ENCODE data around the gene SLC2A13.
"Not testable (repeated sequence)": the region's sequence is repeated elsewhere in the genome, so short reads cannot be mapped to it uniquely, and the experiment has no call there.

SLC2A13 gene

DNA sequence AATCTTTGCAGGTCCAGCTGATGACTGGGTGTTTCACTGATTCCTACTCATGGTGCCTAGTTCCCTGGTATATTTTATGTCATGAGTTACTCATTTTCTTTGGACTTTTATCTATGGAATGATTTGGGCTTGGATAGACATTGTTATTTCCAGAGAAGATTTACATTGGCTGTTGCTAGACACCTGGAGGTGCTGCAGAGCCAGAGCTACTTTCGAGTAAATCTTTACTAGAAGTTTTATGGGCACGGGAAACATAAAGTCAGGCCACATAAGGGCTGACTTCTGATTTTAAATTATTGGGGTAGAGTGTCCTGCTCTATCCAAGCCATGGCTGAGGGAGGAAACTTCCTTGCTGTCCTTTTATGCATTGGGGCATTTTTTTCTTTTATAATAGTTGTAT, 310.4 kb downstream of the SLC2A13 start:
- DNase-seq = no peak

DNA sequence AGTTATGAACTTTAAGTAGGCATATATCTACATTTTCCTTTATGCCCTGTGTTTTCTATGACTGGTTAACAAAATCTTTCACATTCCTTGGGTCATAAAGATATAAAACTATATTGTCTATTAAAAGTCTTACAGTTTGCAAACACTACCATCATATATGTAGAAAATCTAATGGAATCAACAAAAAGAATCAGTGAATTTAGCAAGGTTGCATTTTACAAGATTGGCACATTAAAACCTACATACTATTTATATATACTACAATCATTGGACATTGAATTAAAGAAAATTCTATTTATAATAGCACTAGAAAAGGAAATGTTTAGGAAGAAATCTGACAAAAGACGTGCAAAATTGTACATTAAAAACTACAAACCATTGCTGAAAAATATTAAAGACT, 312.9 kb downstream of the SLC2A13 start:
- DNase-seq = no peak

DNA sequence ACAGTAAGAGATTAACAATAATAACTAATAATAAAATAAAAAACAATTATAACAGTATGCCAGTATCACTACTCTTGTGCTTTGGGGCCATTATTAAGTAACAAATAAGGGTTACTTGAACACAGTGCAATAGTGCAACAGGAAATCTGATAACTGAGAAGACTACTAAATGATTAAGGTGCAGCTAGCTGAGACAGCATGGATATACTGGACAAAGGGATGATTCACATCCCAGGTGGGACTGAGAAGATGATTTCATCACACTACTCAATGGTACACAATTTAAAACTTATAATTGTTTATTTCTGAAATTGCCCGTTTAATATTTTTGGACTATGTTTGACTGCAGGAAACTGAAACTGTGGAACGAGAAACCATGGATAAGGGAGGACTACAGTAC, 317.6 kb downstream of the SLC2A13 start:
- DNase-seq = no peak

DNA sequence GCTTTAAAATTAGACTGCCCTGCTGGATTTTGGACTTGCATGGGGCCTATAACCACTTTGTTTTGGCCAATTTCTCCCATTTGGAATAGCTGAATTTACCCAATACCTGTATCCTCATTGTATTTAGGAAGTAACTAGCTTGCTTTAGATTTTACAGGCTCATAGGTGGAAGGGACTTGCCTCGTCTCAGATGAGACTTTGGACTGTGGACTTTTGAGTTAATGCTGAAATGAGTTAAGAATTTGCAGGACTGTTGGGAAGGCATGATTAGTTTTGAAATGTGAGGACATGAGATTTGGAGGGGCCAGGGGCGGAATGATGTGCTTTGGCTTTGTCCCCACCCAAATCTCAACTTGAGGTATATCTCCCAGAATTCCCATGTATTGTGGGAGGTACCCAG, 320.1 kb downstream of the SLC2A13 start:
- not testable (repeated sequence) for DNase-seq

DNA sequence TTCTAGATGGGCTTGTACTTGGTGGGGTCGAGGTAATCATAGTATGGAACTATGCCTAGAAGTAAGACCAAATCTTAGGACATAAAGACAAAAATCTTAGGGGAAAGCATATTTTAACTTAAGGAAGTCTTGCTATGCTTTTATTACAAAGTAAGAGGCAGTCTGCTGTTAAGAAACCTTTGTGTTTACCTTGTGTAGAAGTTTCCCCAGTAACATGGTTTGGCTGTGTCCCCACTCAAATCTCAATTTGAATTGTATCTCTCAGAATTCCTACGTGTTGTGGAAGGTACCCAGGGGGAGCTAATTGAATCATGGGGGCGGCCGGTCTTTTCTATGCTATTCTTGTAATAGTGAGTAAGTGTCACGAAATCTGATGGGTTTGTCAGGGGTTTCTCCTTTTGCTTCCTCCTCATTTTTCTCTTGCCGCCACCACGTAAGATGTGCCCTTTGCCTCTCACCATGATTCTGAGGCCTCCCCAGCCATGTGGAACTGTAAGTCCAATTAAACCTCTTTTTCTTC, 323.8 kb downstream of the SLC2A13 start:
- DNase-seq = no peak

DNA sequence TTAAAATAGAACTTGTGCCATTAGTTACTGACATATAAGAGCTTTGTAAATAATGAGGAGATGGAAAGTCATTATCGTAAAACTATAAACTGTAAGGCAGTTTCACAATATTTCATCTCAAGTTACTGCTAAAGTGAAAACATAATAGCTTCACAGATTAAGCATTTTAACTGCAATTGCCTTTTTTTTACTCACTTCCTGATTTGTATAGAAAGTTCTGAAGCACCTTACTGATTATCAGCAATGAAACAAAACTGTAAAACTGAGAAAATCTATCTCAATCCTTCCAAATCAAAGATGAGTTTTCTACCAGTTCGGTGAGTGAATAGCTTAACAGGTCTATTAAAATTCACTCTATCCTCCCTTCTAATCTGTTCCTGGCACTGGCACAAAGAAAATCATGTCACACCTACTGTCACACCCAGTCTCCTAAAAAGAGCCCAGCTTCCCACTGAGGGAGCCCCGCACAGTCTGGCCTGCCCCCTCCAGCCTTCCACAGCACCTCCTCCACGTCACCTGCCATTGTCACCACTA, 324.9 kb downstream of the SLC2A13 start:
- no peak for DNase-seq

DNA sequence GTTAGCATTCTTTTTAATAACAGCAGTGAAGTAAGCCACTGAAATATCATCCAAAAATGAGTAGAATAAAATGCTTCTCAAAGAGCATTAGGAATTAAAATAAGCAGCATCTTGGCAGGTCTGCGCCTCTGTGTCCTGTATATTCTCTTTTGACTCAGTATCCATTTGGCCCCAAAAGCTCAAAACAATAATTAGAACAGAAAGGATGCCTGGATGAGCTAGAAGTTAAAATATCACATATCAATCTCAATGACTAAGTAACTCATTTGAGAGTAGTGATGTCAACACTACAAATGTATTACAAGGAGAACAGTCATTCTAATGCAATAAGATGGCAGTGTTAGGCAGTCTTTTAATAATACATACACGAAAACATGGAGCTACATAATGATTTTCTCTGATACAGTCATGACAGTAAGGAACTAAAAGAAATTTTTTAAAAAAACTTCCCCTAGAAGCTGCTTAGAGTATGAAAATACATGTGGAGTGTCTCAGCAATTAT, 325.4 kb downstream of the SLC2A13 start:
- no peak for DNase-seq

DNA sequence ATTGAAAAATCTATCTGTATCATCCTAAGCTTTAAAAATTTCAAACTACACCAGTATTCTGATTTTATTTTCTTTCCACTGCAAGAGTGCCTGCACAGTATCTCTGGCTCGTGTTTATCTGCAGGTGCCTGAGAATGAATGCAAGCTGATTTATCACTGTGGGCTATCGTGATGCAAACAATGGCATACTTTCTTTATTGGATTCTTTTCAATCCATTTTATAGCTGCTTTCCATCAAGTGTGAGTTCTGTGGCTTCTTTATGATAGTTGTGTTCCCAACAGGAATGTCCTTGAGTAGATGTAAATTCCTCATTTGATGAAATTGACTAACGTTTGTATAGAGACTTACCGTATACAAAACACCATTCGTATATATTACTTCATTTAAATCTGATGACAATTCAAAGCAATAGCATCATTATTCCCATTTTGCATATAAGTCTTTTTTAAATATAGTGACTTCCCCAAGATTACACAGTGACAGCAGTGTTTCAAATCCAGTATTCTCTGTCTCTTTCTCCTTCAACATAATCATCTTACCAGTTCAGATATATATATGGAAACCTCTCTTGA, 326.0 kb downstream of the SLC2A13 start:
- DNase-seq = no peak

DNA sequence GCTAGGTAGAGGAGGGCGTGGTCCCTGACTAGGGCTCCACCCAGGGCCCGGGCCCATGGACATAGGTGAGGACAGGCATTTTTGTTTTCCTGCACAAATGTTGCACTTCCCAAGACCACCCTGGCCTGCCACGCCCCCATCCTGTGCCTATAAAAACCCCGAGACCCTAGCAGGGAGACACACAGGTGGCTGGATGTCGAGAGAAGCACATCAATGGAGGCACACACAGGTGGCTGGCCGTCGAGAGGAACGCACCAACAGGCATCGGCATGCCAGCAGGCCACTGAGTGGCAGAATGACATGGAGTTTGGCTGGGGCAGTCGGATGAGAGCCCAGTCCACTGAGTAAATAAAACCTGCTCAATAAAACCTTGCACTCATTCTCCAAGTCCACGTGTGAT, 328.4 kb downstream of the SLC2A13 start:
- no peak for DNase-seq

DNA sequence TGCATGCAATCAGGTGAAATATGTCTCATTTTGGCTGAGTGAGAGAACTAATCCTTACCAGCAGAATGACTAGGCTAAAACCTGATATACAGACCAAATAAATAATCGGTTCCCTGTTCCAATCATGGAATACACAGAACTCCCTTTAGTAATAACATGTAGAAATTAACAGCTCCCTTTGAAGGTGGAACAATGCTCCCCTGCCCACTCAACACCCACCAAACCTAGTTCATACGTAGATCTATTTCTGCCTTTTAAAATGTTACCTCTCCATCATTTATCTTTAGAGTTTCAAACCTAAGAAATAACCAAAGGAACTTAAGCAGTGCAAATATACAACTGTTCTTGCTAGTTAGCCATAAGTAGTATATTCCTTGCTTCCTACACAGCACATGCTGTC, 332.6 kb downstream of the SLC2A13 start:
- DNase-seq = no peak

DNA sequence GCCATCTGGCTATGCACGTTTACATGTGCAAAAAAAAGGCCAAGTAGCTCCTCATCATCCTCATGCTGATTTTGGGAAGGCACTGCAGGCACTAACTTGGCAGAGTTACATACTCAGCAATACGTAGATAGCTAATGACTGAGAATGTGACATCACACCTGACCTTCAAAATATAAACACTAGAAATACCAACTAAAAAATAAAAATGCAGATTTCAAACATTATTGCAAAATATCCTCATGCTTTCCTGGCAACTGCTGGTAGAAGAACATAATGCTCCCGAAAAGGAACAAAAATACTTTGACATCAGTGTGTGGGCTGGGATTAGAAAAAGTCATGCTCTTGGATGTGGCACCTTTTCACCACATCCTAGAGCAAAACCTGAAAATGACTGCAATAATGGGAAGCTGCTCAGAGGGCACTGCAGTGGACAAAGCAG, 333.0 kb downstream of the SLC2A13 start:
- DNase-seq = no peak

DNA sequence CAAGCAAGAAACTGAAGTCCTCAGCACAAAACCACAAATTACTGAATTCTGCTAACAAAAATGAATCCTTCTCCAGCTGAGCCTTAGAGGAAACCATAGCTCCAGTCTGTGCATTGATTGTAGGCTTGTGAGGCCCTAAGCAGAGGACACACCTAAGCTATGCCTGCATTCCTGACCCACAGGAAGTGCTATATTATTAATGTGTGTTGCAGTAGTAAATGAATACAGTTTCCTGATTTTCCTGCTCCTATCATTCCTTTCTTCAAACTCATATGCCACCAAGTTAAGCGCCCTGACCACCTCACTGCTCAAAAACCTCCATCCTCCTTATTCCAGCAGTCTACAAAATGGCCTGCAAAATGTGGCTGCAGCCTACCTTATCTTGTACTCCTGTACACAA, 334.4 kb downstream of the SLC2A13 start:
- DNase-seq = no peak

DNA sequence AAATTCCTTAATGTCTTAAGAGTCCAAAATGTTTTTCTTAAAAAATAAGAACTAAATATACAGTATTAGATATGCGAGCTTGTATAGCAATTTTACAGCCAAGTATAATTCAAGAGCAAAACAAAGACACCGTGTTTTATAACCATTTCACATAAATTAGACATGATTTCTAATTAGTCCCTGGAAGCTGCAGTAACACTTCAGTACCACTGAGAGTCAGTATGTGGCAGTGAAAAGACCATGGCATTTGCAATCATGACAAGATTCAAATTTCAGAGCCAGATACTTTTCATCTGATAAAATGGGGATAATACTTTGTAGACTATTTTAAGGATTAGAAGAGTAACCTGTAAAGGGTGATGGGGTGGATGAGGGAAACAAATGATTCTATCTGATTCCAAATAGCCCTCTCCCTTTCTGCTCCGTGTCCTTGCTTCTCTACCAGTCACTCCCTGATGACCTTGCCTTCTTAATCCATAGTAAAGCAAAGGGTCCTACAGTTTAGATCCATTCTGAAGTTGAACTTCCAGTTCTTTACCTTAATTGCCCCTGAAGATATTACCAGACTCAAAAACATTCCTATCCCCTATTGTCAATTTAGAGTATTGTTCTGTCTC, 340.8 kb downstream of the SLC2A13 start:
- DNase-seq = peak; percentile 67

DNA sequence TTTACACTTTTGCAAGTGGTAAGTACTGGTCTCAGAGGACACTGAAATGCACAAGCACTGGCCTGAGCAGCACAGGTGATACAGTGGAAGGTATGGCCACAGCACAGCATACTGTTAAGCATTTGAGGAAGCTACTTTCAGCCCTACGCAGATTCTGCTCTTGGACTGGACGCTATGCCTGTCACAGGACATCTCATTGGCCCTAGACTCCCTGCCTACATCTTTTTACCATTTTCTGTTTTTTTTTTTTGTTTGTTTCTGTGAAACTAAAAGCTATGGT, 342.1 kb downstream of the SLC2A13 start:
- DNase-seq = no peak

DNA sequence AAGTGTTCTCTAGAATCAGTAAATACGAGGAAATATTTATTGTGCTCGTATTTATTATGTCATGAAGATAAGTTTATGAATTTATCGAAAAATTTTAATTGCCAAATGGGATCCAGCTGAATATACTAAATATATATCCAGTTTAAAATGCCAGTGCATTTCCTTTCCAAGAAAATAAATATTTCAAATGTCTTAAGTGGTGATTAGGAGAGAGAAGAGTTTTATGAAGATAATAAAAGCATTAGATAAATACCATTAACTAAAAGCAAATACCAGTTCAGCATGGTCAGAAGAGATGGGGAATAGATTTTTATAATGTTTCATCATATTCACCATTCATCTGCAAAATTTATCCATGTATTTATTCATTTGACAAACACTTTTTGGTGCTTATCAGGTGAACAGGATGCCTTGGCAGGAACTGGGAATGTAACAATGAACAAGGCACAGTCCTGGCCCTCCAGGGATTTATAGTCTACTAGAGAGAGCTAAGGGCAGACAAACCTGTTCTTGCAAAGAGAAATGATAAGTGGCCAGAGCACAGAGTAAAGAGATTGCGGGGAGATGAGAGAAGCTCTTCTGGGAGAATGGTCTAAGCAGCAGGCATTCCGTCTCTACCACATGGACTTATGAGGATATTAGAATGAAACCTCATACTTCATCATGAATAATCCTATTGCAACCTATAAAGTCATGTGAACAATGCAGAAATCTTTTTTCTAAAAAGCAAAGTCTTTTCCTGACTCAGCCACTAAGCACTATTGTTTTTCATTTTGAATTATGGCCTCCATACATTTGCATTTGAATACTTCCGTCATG, 342.6 kb downstream of the SLC2A13 start:
- no peak for DNase-seq

DNA sequence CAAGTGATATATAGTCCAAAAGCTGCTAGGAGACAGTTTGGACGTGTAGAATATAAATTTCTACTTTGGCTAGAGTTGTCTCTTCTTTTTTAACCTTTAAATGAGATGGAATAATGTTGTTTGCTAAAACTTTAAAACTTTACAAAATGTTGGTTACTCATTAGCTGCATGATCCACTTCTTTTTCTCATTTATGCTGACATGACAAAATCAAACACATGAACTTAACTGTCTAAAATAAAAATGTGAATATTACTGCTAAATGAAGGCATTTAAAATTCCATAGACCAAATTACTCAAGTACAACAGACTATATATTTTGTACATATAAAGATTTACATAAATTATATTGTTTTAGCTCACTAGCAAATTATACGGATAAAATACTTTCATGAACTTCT, 350.4 kb downstream of the SLC2A13 start:
- DNase-seq = no peak

DNA sequence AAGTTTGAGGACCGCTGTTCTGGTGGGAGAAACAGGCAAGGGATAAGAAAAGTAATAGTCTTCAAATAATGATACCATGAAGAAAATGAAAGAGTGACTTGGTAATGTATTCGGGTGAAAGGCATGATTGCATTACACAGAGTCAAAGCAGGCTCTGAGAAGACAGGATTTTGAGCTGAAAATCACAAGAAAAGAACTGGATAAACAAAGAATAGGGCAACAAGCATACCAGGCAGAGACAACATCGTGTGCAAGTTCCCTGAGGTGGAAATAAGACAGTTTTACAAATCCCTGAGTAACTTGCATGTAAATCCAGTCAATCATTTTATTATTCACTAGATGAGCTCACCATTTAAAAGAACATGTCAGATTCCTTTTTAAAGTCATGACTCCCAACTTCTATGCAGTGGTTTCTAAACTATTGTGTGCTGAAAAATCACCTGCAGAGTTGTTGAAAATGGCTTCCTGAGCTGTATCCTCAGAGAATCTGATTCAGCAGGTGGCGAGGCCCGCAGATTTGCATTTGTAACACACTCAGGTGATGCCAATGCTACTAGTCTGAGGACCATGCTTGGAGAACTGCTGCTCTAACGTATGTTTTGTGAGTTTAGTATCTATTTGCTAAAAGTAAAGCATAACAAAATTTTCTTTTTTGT, 353.3 kb downstream of the SLC2A13 start:
- DNase-seq = no peak

DNA sequence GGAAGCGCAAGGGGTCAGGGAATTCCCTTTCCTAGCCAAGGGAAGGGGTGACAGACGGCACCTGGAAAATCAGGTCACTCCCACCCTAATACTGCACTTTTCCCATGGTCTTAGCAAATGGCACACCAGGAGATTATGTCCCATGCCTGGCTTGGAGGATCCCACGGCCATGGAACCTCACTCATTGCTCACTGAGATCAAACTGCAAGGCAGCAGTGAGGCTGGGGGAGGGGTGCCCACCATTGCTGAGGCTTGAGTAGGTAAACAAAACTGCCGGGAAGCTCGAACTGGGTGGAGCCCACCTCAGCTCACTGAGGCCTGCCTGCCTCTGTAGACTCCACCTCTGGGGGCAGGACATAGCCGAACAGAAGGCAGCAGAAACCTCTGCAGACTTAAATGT, 359.7 kb downstream of the SLC2A13 start:
- not testable (repeated sequence) for DNase-seq

DNA sequence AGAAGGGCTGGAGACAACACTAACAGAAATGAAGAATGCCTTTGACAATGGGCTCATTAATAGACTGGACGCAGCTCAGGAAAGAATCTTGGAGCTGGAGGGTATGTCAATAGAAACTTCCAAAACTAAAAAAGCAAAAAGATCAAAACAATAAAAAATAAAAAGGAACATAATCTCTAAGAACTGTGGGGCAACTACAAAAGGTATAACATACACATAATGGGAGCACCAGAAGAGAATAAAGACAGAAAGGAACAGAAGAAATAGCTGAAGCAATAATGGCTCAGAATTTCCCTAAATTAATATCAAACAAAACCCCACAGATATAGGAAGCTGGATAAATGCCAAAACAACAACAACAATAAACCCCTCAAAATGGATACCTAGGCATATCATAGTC, 362.2 kb downstream of the SLC2A13 start:
- no peak for DNase-seq

DNA sequence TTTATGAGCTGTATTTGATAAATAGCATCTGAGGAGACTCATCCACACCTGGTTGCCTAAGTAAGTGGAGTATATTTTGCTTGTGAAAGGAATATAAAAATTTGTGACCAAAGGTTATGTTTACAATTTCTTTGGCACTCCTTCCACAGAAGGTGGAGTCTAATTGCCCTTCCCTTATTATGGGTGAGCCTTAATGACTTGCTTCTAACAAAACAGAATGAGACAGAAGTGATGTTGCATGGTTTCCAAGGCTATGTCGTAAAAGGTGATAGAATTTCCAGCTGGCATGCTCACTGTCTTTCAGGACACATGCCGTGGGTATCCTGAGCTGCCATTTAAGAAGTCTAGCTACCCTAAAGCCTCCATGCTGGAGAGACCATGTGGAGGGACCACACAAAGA, 369.5 kb downstream of the SLC2A13 start:
- DNase-seq = no peak

DNA sequence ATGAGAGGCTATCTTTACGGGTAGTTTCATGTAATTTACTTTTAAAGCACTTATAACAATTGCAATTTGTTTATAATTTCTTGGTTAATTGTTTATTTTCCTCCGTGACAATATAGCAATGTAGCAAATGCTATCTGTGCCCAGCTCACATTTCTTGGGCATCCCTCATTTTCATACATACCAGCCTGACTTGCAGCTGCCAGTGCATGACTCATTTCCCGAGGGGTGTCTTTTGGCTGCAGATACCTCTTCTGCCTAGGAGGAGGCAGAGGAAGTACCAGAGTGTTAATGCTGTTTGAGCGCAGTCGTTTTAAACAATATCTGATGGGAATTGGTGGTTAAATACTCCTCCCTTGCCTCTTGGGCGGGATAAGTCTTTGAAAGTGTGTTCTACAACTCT, 382.1 kb downstream of the SLC2A13 start:
- no peak for DNase-seq

DNA sequence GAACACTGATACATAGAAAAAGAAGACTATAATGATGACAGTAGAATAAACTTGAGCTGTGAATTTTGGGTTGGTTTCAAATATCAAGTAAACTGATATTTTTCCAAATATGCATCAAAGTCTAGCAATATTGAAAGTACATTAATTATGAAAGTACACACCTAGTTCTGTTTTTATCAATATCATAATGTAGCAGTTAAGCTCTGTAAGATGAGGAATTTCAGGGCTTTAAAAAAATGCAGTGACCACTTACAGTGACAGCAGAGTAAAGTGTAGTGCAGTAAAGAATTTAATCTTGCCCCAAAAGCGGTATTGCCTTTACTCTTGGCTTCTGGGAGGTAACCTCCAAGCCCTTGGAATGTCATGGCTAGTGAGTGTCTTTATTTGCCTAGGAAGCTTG, 383.4 kb downstream of the SLC2A13 start:
- no peak for DNase-seq

DNA sequence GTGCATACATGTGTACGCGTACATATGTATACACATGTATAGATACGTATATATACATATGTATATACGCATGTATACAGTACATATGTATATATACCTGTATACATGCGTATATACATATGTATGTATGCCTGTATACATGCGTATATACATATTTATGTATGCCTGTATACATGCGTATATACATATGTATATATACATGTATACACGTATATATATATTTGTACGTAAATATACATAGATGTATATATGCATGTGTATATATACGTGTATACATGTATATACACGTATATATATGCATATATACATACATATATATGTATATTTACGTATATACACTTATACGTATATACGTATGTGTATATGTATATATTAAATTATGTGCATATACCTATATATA, 392.3 kb downstream of the SLC2A13 start:
- no peak for DNase-seq
